IPS-18a (cell line): Measurements from ENCODE around the gene C11orf58.

Source experiments
- H3K27ac ChIP-seq: one replicate; pipeline ENCODE4 v1.5.1; 2013; ENCODE audit warnings: low read length
- H3K27me3 ChIP-seq: one replicate; pipeline ENCODE4 v1.6.1; 2013; ENCODE audit warnings: mild to moderate bottlenecking, low read length; ENCODE audit not compliant: control insufficient read depth, insufficient read depth
- H3K36me3 ChIP-seq: one replicate; pipeline ENCODE4 v1.6.1; 2013; ENCODE audit warnings: low read depth, low read length; ENCODE audit not compliant: control insufficient read depth
- H3K4me1 ChIP-seq: one replicate; pipeline ENCODE4 v1.6.1; 2013; ENCODE audit warnings: low read depth, low read length; ENCODE audit not compliant: control insufficient read depth
- H3K4me3 ChIP-seq: one replicate; pipeline ENCODE4 v1.5.1; 2013; ENCODE audit warnings: low read length
- H3K9ac ChIP-seq: one replicate; pipeline ENCODE4 v1.6.1; 2013; ENCODE audit warnings: mild to moderate bottlenecking, low read length, moderate library complexity
- H3K9me3 ChIP-seq: one replicate; pipeline ENCODE4 v1.6.1; 2013; ENCODE audit warnings: low read depth, low read length; ENCODE audit not compliant: control insufficient read depth

C11orf58 gene

DNA sequence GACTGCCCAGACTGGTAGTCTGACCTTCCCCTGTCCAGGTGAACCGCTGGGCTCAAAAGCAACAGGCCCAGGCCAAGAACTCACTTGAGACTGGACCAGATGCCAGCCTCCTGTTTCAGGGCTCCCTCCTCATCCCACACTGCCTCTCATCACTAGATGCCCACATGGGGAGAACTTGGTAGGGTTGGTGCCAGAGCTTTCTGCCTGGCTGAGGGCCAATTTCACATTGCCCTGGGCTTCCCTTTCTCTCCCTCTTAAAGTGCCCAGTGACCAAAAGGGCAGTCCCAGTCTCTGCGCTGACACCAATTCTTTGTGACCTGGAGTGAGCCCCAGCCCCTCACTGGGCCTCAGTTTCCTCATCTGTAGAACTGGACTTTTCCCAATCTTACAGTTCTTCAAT, 41.7 kb downstream of the C11orf58 start:
- no peaks in the 10 kb centered on the region for H3K27me3 ChIP-seq
- no peaks in the 10 kb centered on the region for H3K36me3 ChIP-seq
- H3K4me1 ChIP-seq: peaks cover 18% of the 10 kb centered on the region

GRCh38 chr11:16780698-16781550, 42.5 kb downstream of the C11orf58 start:
- Histone ChIP-seq H3K27ac (no peak overlapping the region), H3K4me1 (peaks cover 11% of the 10 kb centered on the region), H3K9me3 (no peaks in the 10 kb centered on the region), H3K36me3 (no peaks in the 10 kb centered on the region), H3K27me3 (no peaks in the 10 kb centered on the region), H3K4me3 (no peak overlapping the region), H3K9ac (no peak overlapping the region)

More for the DNA sequence above, 41.7 kb downstream of the C11orf58 start:
- Histone ChIP-seq H3K9ac (no peak overlapping the region), H3K4me3 (no peak overlapping the region), H3K9me3 (no peaks in the 10 kb centered on the region), H3K27ac (no peak overlapping the region)

DNA sequence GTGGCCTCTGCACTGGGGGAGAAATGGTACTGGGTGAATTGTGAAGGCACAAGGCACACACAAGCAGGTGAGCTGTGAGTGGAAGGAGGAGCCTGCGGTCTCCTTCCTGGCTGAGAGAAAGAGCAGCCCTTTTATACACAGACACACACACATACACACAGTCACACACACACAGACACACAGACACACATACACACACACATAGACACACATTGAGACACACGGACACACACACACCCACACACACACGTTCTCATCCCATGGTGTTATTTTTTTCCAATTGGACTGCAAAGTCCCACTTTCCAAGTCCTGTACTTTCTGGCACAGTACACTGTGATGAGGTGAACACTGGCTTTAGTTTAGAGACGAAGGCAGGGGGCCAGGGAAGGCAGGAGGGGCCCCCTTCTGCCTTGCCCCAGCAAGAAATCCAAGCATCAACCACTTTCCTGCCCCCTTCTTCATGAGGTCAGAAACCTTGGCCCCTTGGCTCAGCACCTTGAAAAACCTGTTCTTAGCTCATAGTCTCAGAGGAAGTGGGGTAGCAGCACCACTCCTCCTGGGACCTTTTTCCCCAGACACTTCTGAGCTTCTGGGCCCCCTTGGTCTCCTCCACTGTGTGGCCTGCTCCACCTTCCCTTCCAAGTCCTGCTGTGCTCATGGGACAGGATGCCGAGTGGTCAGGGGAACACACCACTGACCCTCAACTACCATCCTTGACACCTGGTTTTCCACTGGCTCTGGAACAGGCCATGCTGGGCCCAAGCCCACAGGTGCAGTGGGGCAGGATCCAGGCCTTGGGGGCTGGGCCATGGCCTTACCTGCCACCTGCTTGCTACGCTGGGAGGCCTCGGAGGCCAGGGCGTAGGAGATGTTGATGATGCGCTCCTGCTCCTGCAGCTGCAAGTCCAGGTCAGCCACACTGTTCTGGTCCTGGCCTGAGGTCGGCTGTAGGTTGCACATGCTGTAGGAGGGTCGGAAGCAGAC, 43.8 kb downstream of the C11orf58 start:
- Histone ChIP-seq H3K36me3 (no peaks in the 10 kb centered on the region), H3K4me1 (peaks cover 4% of the 10 kb centered on the region), H3K27ac (no peak overlapping the region), H3K4me3 (no peak overlapping the region), H3K9ac (no peak overlapping the region), H3K27me3 (no peaks in the 10 kb centered on the region), H3K9me3 (no peaks in the 10 kb centered on the region)

GRCh38 chr11:16783321-16783801, 44.9 kb downstream of the C11orf58 start:
- H3K4me1 ChIP-seq: peaks cover 3% of the 10 kb centered on the region

DNA sequence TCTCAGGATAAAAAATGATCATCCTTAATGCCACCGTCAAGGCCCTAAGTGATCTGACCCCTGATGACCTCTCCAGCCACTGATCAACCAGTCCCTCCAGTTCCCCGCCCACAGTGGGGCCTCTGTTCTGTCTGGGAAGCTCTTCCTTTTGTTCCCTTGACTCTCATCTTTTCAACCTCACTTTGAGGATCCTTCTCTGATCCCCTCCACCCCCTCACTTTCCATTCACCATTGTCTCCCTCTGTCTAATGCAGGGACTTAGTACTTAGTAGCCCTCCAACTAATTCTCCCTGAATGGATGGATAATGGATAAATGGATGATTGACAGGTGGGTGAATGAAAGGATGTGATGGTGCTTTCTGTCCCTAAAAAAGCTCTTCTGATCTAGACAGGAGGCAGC, 45.6 kb downstream of the C11orf58 start:
- no peaks in the 10 kb centered on the region for H3K9me3 ChIP-seq
- no peaks in the 10 kb centered on the region for H3K27me3 ChIP-seq
- H3K4me3 ChIP-seq: no peak overlapping the region
- no peaks in the 10 kb centered on the region for H3K36me3 ChIP-seq
- no peak overlapping the region for H3K9ac ChIP-seq
- peaks cover 3% of the 10 kb centered on the region for H3K4me1 ChIP-seq
- H3K27ac ChIP-seq: no peak overlapping the region

More at GRCh38 chr11:16783321-16783801, 44.9 kb downstream of the C11orf58 start:
- Histone ChIP-seq H3K27ac (no peak overlapping the region), H3K27me3 (no peaks in the 10 kb centered on the region), H3K4me3 (no peak overlapping the region), H3K9ac (no peak overlapping the region), H3K36me3 (no peaks in the 10 kb centered on the region), H3K9me3 (no peaks in the 10 kb centered on the region)

DNA sequence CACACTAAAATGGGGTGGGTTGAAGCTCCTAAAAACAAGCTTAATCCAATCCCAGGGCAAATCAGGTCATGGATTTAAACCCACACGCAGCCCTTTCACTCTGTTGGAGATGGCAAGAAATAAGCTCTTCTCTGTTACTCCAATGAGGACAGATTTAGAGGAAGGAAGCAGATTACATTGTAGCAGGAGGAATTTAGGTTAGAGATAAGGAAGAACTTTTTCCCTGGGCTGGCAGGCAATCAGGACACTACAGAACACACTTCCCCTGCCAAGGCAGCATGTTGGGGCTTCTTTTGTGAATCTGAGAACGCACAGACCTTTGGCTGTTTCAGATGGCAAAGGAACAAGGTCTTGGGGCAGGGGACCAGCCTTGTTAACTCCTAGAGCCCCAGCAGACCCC, 46.2 kb downstream of the C11orf58 start:
- Histone ChIP-seq H3K4me1 (no peaks in the 10 kb centered on the region), H3K9ac (no peak overlapping the region), H3K27ac (no peak overlapping the region), H3K4me3 (no peak overlapping the region), H3K27me3 (no peaks in the 10 kb centered on the region), H3K36me3 (no peaks in the 10 kb centered on the region), H3K9me3 (no peaks in the 10 kb centered on the region)

DNA sequence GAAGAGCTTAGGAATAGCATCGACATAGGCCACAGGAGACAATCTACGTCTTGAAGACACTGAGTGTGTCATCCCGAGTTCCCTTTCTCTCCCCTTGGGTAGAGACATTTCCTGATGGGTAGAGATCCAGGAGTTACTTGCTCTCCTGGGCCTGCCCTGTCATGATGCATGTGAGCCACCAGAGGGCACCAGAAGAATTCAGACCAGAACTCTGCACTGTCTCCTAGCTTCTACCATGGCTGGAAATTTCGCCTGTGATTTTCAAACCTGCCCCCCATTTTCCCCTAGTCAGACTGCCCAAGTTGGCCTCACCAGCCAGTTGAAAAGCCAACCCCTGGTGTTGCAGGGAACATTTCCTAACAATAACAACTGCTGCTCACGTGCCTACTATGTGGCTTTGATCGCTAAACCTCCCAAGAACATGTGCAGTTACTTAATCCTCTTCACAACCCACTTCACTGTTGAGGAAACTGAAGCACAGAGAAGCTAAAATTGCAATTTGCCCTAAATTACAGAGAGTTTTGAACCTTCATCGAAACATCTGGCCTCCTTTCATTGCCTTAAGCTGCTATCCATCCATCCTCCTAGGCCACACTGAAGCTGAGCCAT, 47.2 kb downstream of the C11orf58 start:
- no peak overlapping the region for H3K9ac ChIP-seq
- no peaks in the 10 kb centered on the region for H3K4me1 ChIP-seq
- no peak overlapping the region for H3K4me3 ChIP-seq
- no peaks in the 10 kb centered on the region for H3K9me3 ChIP-seq
- no peaks in the 10 kb centered on the region for H3K27me3 ChIP-seq
- H3K36me3 ChIP-seq: no peaks in the 10 kb centered on the region
- H3K27ac ChIP-seq: no peak overlapping the region

- no peaks in the 10 kb centered on the region for H3K9me3 ChIP-seq
- no peak overlapping the region for H3K27ac ChIP-seq
- H3K36me3 ChIP-seq: no peaks in the 10 kb centered on the region
- H3K9ac ChIP-seq: no peak overlapping the region
- no peak overlapping the region for H3K4me3 ChIP-seq
- H3K4me1 ChIP-seq: no peaks in the 10 kb centered on the region
- no peaks in the 10 kb centered on the region for H3K27me3 ChIP-seq
Measured at GRCh38 chr11:16786131-16786530, 47.7 kb downstream of the C11orf58 start.

DNA sequence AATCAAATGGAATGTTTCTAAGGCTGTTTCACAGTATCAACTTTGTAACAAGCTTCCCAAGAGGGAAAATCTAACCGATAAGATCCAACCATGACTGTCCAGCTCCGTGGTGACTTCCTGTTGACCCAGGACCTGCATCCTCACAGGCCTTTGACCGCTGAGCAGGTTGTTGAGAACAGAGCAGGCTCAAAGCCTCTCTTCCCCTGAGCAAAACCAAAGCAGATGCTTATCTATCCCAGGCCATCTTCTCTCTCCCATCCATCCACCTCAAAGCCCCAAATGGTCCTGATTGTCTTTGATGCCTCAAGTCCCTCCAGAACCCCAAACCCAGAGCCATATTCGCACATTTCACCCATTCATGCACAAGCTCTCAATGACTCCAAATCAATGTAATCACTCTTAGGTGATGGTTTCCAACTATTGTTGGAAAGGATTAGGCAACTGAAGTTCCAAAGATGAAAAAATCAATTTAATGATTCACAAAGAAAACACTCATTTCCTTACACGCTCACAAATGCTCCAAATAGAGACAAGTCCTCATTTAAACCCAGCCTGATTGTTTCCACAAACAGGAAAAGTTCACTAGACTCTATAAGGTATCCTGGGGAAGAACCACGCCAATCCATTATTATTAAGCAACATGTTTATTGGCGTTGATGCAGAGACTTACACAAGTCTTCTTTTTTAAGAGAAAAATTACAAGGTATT, 48.7 kb downstream of the C11orf58 start:
- H3K27ac ChIP-seq: no peak overlapping the region
- no peaks in the 10 kb centered on the region for H3K4me1 ChIP-seq
- H3K9me3 ChIP-seq: no peaks in the 10 kb centered on the region
- H3K4me3 ChIP-seq: no peak overlapping the region
- H3K27me3 ChIP-seq: no peaks in the 10 kb centered on the region
- no peaks in the 10 kb centered on the region for H3K36me3 ChIP-seq
- no peak overlapping the region for H3K9ac ChIP-seq

GRCh38 chr11:16788141-16789062, 50.0 kb downstream of the C11orf58 start:
- no peaks in the 10 kb centered on the region for H3K27me3 ChIP-seq
- no peak overlapping the region for H3K4me3 ChIP-seq
- H3K9ac ChIP-seq: no peak overlapping the region
- no peaks in the 10 kb centered on the region for H3K36me3 ChIP-seq
- no peaks in the 10 kb centered on the region for H3K9me3 ChIP-seq
- no peaks in the 10 kb centered on the region for H3K4me1 ChIP-seq
- H3K27ac ChIP-seq: no peak overlapping the region
